ENCODE data around the gene PTH1R.
A peak's percentile ranks its signal among the peaks of the same experiment; 100 is the strongest.

Gene PTH1R

GRCh38 chr3:46939578-46940445, 62.3 kb downstream of the PTH1R start:
- H2BK12ac ChIP-seq (ENCODE audit: low read length in 2 of 2) = peak overlapping the region in 1 of 2 experiments; percentile 11
- H2BK15ac ChIP-seq (ENCODE audit: low read depth, poor library complexity, severe bottlenecking) = no peak overlapping the region
- 85% methylated on average over 12 of the region's 12 CpGs for WGBS
- no peak overlapping the region for H3K27ac ChIP-seq (ENCODE audit: low read length, poor library complexity, severe bottlenecking)
- H3K4me2 ChIP-seq (ENCODE audit: low read length, poor library complexity, severe bottlenecking) = no peak overlapping the region
- H3K9ac ChIP-seq (ENCODE audit: low read length) = no peak overlapping the region
- H3K4me1 ChIP-seq (ENCODE audit: control insufficient read depth, insufficient read depth, low read depth, low read length) = peaks cover 63% of the 10 kb centered on the region
- no peak overlapping the region for H2BK120ac ChIP-seq (ENCODE audit: low read depth, low read length)
- H3K9me3 ChIP-seq (ENCODE audit: control insufficient read depth, low read length) = no peaks in the 10 kb centered on the region
- peaks cover 48 to 49% of the 10 kb centered on the region in 2 experiments for H3K36me3 ChIP-seq (ENCODE audit: control insufficient read depth in 1 of 2, insufficient read depth in 2 of 2, low read depth in 1 of 2, low read length in 2 of 2)
- peaks cover 54% of the 10 kb centered on the region for H3K79me1 ChIP-seq (replicated peaks; ENCODE audit: low read length, poor library complexity, severe bottlenecking)
- DNase-seq = no peak
- H3K27me3 ChIP-seq (ENCODE audit: control insufficient read depth in 1 of 2, insufficient read depth in 1 of 2, low read length in 2 of 2) = no peaks in the 10 kb centered on the region
- no peak overlapping the region for H4K91ac ChIP-seq (ENCODE audit: low read length)
- no peak overlapping the region for H2BK5ac ChIP-seq (ENCODE audit: low read depth, low read length, poor library complexity, severe bottlenecking)
- no peak overlapping the region for H3K4ac ChIP-seq (ENCODE audit: low read depth in 1 of 2, low read length in 2 of 2)
- no peak overlapping the region for H2AFZ ChIP-seq (ENCODE audit: low read depth, low read length)
- peak overlapping the region in 1 of 2 experiments; percentile 26 for H3K23ac ChIP-seq (ENCODE audit: low read length in 2 of 2)
- peak overlapping the region in 1 of 2 experiments; percentile 34 for H3K18ac ChIP-seq (ENCODE audit: low read depth in 1 of 2, low read length in 2 of 2)
- no peak overlapping the region for H3K14ac ChIP-seq (ENCODE audit: low read length in 2 of 2)
- peak overlapping the region; percentile 38 for H2AK5ac ChIP-seq (ENCODE audit: low read length, severe bottlenecking)
- no peak overlapping the region for H4K8ac ChIP-seq (ENCODE audit: low read length)
- H3K4me3 ChIP-seq (ENCODE audit: insufficient read depth in 1 of 2, low read depth in 1 of 2, low read length in 2 of 2) = no peak overlapping the region

- H2BK5ac ChIP-seq (ENCODE audit: low read depth, low read length, poor library complexity, severe bottlenecking) = no peak overlapping the region
- H3K23ac ChIP-seq (ENCODE audit: low read length in 2 of 2) = no peak overlapping the region
- H3K18ac ChIP-seq (ENCODE audit: low read depth in 1 of 2, low read length in 2 of 2) = no peak overlapping the region
- H3K4ac ChIP-seq (ENCODE audit: low read depth in 1 of 2, low read length in 2 of 2) = no peak overlapping the region
- 97% methylated on average over 6 of the region's 7 CpGs for WGBS
- H2AK5ac ChIP-seq (ENCODE audit: low read length, severe bottlenecking) = peak overlapping the region; percentile 27
- H2AFZ ChIP-seq (ENCODE audit: low read depth, low read length) = no peak overlapping the region
- H4K91ac ChIP-seq (ENCODE audit: low read length) = no peak overlapping the region
- H3K9ac ChIP-seq (ENCODE audit: low read length) = no peak overlapping the region
- no peak overlapping the region for H3K4me3 ChIP-seq (ENCODE audit: insufficient read depth in 1 of 2, low read depth in 1 of 2, low read length in 2 of 2)
- H3K27ac ChIP-seq (ENCODE audit: low read length, poor library complexity, severe bottlenecking) = no peak overlapping the region
- H4K8ac ChIP-seq (ENCODE audit: low read length) = no peak overlapping the region
- DNase-seq = no peak
- H3K4me2 ChIP-seq (ENCODE audit: low read length, poor library complexity, severe bottlenecking) = no peak overlapping the region
- H2BK15ac ChIP-seq (ENCODE audit: low read depth, poor library complexity, severe bottlenecking) = no peak overlapping the region
- H2BK120ac ChIP-seq (ENCODE audit: low read depth, low read length) = no peak overlapping the region
- H3K36me3 ChIP-seq (ENCODE audit: control insufficient read depth in 1 of 2, insufficient read depth in 2 of 2, low read depth in 1 of 2, low read length in 2 of 2) = peaks cover 47 to 59% of the 10 kb centered on the region in 2 experiments
- peaks cover 48% of the 10 kb centered on the region for H3K79me1 ChIP-seq (replicated peaks; ENCODE audit: low read length, poor library complexity, severe bottlenecking)
- peaks cover 57% of the 10 kb centered on the region for H3K4me1 ChIP-seq (ENCODE audit: control insufficient read depth, insufficient read depth, low read depth, low read length)
- no peak overlapping the region for H2BK12ac ChIP-seq (ENCODE audit: low read length in 2 of 2)
- H3K9me3 ChIP-seq (ENCODE audit: control insufficient read depth, low read length) = no peaks in the 10 kb centered on the region
- no peaks in the 10 kb centered on the region for H3K27me3 ChIP-seq (ENCODE audit: control insufficient read depth in 1 of 2, insufficient read depth in 1 of 2, low read length in 2 of 2)
- no peak overlapping the region for H3K14ac ChIP-seq (ENCODE audit: low read length in 2 of 2)
Observed at GRCh38 chr3:46942076-46942475, 64.6 kb downstream of the PTH1R start.

- WGBS = 93% methylated on average over 12 of the region's 12 CpGs
- Histone ChIP-seq H3K4me1 (ENCODE audit: control insufficient read depth, insufficient read depth, low read depth, low read length) (peaks cover 58% of the 10 kb centered on the region), H3K79me1 (replicated peaks; ENCODE audit: low read length, poor library complexity, severe bottlenecking) (peaks cover 46% of the 10 kb centered on the region), H3K36me3 (ENCODE audit: control insufficient read depth in 1 of 2, insufficient read depth in 2 of 2, low read depth in 1 of 2, low read length in 2 of 2) (peaks cover 47 to 59% of the 10 kb centered on the region in 2 experiments), H4K8ac (ENCODE audit: low read length) (no peak overlapping the region), H2BK120ac (ENCODE audit: low read depth, low read length) (no peak overlapping the region), H3K27me3 (ENCODE audit: control insufficient read depth in 1 of 2, insufficient read depth in 1 of 2, low read length in 2 of 2) (no peaks in the 10 kb centered on the region), H3K4ac (ENCODE audit: low read depth in 1 of 2, low read length in 2 of 2) (no peak overlapping the region), H3K4me2 (ENCODE audit: low read length, poor library complexity, severe bottlenecking) (peak overlapping the region; percentile 32), H2AFZ (ENCODE audit: low read depth, low read length) (no peak overlapping the region), H3K14ac (ENCODE audit: low read length in 2 of 2) (no peak overlapping the region), H3K9ac (ENCODE audit: low read length) (no peak overlapping the region), H2BK5ac (ENCODE audit: low read depth, low read length, poor library complexity, severe bottlenecking) (no peak overlapping the region), H3K27ac (ENCODE audit: low read length, poor library complexity, severe bottlenecking) (peak overlapping the region; percentile 85), H2BK12ac (ENCODE audit: low read length in 2 of 2) (no peak overlapping the region), H2AK5ac (ENCODE audit: low read length, severe bottlenecking) (peak overlapping the region; percentile 28), H3K18ac (ENCODE audit: low read depth in 1 of 2, low read length in 2 of 2) (no peak overlapping the region), H3K23ac (ENCODE audit: low read length in 2 of 2) (no peak overlapping the region), H4K91ac (ENCODE audit: low read length) (peak overlapping the region; percentile 7), H2BK15ac (ENCODE audit: low read depth, poor library complexity, severe bottlenecking) (no peak overlapping the region), H3K4me3 (ENCODE audit: insufficient read depth in 1 of 2, low read depth in 1 of 2, low read length in 2 of 2) (no peak overlapping the region), H3K9me3 (ENCODE audit: control insufficient read depth, low read length) (no peaks in the 10 kb centered on the region)
- DNase-seq = no peak
Observed at GRCh38 chr3:46942481-46943236, 65.1 kb downstream of the PTH1R start.

Data from mesenchymal stem cell (in vitro differentiated cells and primary cell).